ENCODE results near the gene PLA2G3. TPM values are rescaled to one million over a fixed set of nuclear protein-coding genes. Genes with fewer than 3 reads are reported as not detected.

The PLA2G3 gene
- total RNA-seq, 2 experiments from 2014 or later, result not detected

GRCh38 chr22:31100762-31101525 lies 39.4 kb downstream of the PLA2G3 start:
- Histone ChIP-seq H3K27me3 (ENCODE audit: control insufficient read depth in 1 of 2, insufficient read depth in 2 of 2, low read length in 2 of 2) (no peaks in the 10 kb centered on the region), H3K4me3 (ENCODE audit: low read length) (no peak overlapping the region), H3K4me1 (ENCODE audit: insufficient read depth, low read length) (peaks cover 7% of the 10 kb centered on the region), H3K27ac (ENCODE audit: low read depth in 1 of 2, low read length in 2 of 2) (no peak overlapping the region), H3K9me3 (ENCODE audit: control insufficient read depth in 1 of 2, insufficient read depth in 1 of 2, low read length in 2 of 2) (no peaks in the 10 kb centered on the region), H3K36me3 (ENCODE audit: insufficient read depth, low read length) (no peaks in the 10 kb centered on the region)
- DNase-seq (no peak), ATAC-seq (ENCODE audit: poor library complexity) (no peak)
- peaks cover 2% of the 10 kb centered on the region for H3K4me1 Mint-ChIP-seq (ENCODE audit: low read depth)
- intact Hi-C loops (cut with DNase I, micrococcal nuclease), result no loop called here
- ChIA-PET POLR2A (no interaction called here), CTCF (interaction anchor here (0.7 kb wide), 1 partner anchor 23 kb away, joined by 3 read pairs; no protein-coding TSS in a partner anchor)
- H3K9me3 Mint-ChIP-seq, result no peaks in the 10 kb centered on the region
- no peaks in the 10 kb centered on the region for H3K27me3 Mint-ChIP-seq
- no peak overlapping the region for H3K4me3 Mint-ChIP-seq
- no peak overlapping the region for H3K27ac Mint-ChIP-seq
- no peak for TF ChIP-seq CTCF (IDR thresholded peaks at IDR 0.05)
- H3K36me3 Mint-ChIP-seq (ENCODE audit: low read depth), result peaks cover 6% of the 10 kb centered on the region

GRCh38 chr22:31099841-31100761 lies 40.2 kb downstream of the PLA2G3 start:
- POLR2A ChIA-PET, result no interaction called here
- no peaks in the 10 kb centered on the region for H3K36me3 ChIP-seq (ENCODE audit: insufficient read depth, low read length)
- no peak for ATAC-seq (ENCODE audit: poor library complexity)
- CTCF ChIA-PET, result interaction anchor here (0.6 kb wide), 1 partner anchor 32 kb away, joined by 4 read pairs; no protein-coding TSS in a partner anchor
- no peaks in the 10 kb centered on the region for H3K27me3 Mint-ChIP-seq
- no peaks in the 10 kb centered on the region for H3K4me1 ChIP-seq (ENCODE audit: insufficient read depth, low read length)
- no peaks in the 10 kb centered on the region for H3K4me1 Mint-ChIP-seq (ENCODE audit: low read depth)
- H3K4me3 ChIP-seq (ENCODE audit: low read length), result no peak overlapping the region
- H3K9me3 Mint-ChIP-seq, result no peaks in the 10 kb centered on the region
- no peaks in the 10 kb centered on the region for H3K36me3 Mint-ChIP-seq (ENCODE audit: low read depth)
- intact Hi-C loops (cut with DNase I, micrococcal nuclease), result no loop called here
- no peaks in the 10 kb centered on the region for H3K9me3 ChIP-seq (ENCODE audit: control insufficient read depth in 1 of 2, insufficient read depth in 1 of 2, low read length in 2 of 2)
- no peak for DNase-seq
- H3K4me3 Mint-ChIP-seq, result no peak overlapping the region
- TF ChIP-seq CTCF (IDR thresholded peaks at IDR 0.05), result no peak
- H3K27ac Mint-ChIP-seq, result no peak overlapping the region
- no peaks in the 10 kb centered on the region for H3K27me3 ChIP-seq (ENCODE audit: control insufficient read depth in 1 of 2, insufficient read depth in 2 of 2, low read length in 2 of 2)
- H3K27ac ChIP-seq (ENCODE audit: low read depth in 1 of 2, low read length in 2 of 2), result no peak overlapping the region

GRCh38 chr22:31099386-31099785 lies 40.9 kb downstream of the PLA2G3 start:
- TF ChIP-seq CTCF (IDR thresholded peaks at IDR 0.05), result no peak
- Mint-ChIP-seq H3K27me3 (no peaks in the 10 kb centered on the region), H3K36me3 (ENCODE audit: low read depth) (no peaks in the 10 kb centered on the region), H3K4me1 (ENCODE audit: low read depth) (no peaks in the 10 kb centered on the region), H3K27ac (no peak overlapping the region), H3K4me3 (no peak overlapping the region), H3K9me3 (no peaks in the 10 kb centered on the region)
- DNase-seq (no peak), ATAC-seq (ENCODE audit: poor library complexity) (no peak)
- intact Hi-C loops (cut with DNase I, micrococcal nuclease), result no loop called here
- ChIA-PET POLR2A (no interaction called here), CTCF (interaction anchor here (0.6 kb wide), 1 partner anchor 32 kb away, joined by 4 read pairs; no protein-coding TSS in a partner anchor)
- no peaks in the 10 kb centered on the region for H3K27me3 ChIP-seq (ENCODE audit: control insufficient read depth in 1 of 2, insufficient read depth in 2 of 2, low read length in 2 of 2)
- H3K27ac ChIP-seq (ENCODE audit: low read depth in 1 of 2, low read length in 2 of 2), result no peak overlapping the region
- no peaks in the 10 kb centered on the region for H3K9me3 ChIP-seq (ENCODE audit: control insufficient read depth in 1 of 2, insufficient read depth in 1 of 2, low read length in 2 of 2)
- no peaks in the 10 kb centered on the region for H3K36me3 ChIP-seq (ENCODE audit: insufficient read depth, low read length)
- no peaks in the 10 kb centered on the region for H3K4me1 ChIP-seq (ENCODE audit: insufficient read depth, low read length)
- H3K4me3 ChIP-seq (ENCODE audit: low read length), result no peak overlapping the region
